ENCODE results near the gene PRDM16.

DNA sequence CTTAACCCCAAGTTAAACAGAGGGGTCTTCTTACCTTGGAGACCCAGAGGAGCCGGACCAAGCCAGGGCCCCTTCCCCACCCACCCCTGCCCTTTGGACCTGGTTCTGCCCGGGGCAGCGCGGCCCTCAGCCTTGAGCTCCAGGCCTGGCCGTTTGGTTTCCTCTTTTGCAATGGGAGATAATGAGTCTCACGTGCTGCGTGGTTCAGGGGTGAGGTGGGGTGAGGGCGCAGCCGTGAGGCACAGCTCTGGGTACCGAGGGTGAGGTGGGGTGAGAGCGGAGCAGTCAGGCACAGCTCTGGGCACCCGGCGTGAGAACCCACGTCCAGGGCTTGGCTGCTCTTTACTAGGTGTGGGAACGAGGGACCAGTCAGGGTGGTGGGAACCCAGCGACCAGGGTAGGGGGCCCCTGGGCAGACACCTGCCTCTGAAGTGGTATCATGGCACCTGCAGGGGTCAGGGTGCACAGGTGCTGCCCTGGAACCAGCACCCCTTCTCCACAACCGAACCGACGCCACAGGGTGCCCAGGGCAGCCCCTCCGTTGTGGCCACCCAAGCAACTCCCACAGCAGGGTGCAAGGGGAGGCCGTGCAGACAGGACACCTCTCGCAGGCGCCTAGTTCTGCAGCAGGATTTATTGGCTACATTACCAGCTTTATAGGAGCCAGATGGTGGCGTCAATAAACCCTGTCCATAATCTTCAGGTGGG is 182.2 kb downstream of the PRDM16 start:
- TF ChIP-seq, protein P1, sequence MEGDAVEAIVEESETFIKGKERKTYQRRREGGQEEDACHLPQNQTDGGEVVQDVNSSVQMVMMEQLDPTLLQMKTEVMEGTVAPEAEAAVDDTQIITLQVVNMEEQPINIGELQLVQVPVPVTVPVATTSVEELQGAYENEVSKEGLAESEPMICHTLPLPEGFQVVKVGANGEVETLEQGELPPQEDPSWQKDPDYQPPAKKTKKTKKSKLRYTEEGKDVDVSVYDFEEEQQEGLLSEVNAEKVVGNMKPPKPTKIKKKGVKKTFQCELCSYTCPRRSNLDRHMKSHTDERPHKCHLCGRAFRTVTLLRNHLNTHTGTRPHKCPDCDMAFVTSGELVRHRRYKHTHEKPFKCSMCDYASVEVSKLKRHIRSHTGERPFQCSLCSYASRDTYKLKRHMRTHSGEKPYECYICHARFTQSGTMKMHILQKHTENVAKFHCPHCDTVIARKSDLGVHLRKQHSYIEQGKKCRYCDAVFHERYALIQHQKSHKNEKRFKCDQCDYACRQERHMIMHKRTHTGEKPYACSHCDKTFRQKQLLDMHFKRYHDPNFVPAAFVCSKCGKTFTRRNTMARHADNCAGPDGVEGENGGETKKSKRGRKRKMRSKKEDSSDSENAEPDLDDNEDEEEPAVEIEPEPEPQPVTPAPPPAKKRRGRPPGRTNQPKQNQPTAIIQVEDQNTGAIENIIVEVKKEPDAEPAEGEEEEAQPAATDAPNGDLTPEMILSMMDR (conservative IDR thresholded peaks at IDR 0.05), result no peak
- TF ChIP-seq ZFX (IDR thresholded peaks at IDR 0.05), result no peak

Data from C4-2B (cell line).